GM21723 (cell line): ENCODE data around the gene CYBA.
A peak's percentile ranks its signal among the peaks of the same experiment; 100 is the strongest.

Source experiments
- ATAC-seq: cut with Tn5 transposase; IDR thresholded peaks from one replicate; pipeline ENCODE4 v1.9.1; 2021; ENCODE audit warnings: mild to moderate bottlenecking, moderate library complexity; ENCODE audit not compliant: unreplicated experiment

Gene CYBA

DNA sequence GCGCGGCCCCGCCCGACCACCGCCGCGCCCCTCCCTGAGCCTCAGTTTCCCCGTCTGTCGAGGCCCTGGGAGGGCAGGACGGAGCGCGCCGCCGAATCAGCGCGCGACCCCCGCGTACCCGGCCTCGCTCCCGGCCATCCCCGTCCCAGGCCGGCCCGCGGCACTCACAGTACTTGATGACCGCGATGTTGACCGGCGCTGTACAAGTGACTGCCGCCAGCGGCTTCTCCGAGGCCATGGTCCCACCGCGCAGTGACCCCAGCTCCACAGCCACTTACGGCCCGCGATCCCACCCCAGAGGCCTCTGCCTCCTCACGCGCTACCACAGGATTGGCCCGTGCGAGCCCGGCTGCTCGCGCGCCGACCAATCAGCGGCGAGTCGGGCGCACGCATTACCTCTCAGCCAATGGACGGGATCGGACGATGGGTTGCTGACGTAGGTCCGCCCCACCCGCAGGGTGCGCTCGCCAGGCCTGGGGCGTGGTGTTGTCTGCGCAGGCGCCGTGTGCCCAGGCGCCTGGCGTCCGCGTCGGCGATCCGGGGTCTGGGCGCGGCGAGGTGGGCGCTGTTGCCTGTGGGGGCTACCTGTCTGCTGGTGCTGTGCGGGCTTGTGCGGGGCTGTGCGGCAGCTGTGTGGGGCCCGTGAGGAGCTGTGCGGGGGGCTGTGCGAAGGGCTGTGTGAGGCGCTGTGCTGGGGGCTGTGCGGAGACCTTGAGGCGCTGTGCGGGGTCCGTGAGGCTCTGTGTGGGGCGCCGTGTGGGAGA is 12.2 kb upstream of the CYBA start, which contains the start of gene MVD:
Gene MVD (minus strand): TSS at position 249 of the 764 bp plus-strand sequence. CDS start 11 bp downstream, at position 238.
- peak; percentile 89 for ATAC-seq

DNA sequence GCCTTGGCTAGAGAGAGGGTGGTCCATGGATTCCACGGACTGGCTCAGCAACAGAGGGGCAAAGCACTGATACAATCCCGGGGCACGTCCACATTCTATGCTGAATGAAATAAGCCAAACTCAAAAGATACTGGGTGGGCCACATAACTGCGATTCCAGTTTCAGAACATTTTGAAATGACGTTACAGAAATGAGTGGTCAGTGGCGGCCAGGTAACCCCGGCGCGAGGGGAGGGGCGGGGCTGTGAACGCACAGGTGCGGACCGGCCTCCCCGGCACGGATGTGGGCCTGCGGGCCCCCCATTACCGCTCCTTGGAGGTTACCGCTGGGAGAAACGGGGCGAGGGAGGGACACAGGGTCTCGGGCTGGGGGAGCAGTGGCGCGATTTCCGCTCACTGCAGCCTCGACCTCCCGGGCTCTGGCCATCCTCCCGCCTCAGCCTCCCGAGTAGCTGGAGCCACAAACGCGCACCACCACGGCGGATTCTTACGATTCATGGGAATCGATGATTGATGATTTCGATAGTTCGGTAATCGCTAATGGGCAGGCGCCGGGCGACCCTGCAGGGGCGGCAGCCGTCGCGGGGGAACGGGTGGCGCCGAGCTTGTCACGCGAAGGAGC is 11.5 kb upstream of the CYBA start:
- peak; percentile 5 for ATAC-seq

DNA sequence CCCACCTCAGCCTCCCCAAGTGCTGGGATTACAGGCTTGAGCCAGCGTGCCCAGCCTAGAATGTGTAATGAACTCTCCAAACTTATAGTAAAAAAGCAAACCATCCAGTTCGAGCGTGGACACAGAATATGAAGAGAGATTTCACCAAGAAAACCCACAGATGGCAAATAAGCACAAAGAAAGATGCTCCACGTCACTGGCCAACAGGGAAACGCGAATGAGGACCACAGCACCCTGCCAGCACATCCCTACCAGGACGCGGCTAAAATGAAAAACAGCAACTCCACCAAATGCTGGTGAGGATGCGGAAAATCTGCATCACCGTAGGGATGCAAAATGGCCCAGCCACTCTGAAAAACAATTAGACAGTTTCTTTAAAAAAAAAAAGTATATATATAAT is 10.6 kb upstream of the CYBA start:
- ATAC-seq, result no peak

DNA sequence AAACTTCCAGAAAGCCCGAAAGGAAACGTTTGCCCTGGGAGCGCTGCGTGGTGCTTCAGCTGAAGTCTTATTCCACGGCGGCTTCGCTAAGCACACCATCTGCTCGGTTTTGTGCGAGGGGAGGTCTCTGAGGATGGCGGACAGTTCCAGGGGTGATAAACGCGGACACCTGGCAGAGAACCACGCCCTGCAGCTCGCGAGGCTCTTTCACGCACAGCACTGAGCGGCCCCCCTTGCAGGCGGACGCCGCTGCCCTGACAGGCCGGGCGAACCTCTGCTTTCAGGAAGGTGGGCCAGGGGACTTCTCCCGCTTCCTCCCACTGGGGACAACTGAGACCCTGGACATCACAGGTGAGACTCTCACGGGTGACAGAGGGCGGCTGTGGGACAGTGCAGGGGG is 8.3 kb upstream of the CYBA start:
- ATAC-seq, result no peak

DNA sequence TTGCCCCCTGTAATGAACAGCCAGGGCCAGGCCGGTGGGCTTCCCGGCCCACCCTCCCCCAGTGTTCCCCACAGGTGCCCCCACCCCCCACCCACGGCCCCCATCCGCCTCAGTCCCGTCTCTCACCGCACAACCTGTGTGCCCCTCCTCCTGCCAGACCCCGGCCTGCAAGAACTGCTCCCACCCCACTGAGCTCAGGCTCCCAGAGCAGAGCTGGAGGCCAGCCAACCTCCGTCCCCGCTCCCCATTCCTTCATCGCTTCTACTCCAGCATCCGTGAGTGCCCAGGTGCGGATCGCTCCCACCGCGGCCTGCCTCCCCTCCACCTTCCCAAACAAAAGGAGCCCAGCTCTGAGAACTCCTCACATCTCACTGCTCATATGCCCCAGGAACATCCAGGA is 7.9 kb upstream of the CYBA start:
- ATAC-seq, result no peak

DNA sequence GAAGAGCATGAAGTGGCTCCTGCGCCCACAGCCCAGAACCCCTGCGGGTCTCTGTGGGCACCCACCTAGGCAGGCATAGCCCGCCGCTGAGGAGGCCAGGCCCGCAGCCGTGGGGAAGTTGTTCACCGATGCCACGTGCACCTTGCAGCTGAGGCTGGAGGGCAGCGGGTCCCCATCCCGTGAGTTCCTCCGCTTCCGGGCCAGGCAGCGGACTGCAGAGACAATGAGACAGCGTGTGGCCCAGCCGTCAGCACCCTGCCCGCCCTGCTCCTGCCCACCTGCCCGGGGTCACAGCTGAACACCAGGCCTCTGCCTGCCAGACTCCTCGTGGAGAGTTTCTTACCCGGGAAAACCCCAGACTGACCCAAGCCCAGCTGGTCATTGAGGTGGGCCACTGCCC is 6.5 kb upstream of the CYBA start:
- ATAC-seq, result no peak

DNA sequence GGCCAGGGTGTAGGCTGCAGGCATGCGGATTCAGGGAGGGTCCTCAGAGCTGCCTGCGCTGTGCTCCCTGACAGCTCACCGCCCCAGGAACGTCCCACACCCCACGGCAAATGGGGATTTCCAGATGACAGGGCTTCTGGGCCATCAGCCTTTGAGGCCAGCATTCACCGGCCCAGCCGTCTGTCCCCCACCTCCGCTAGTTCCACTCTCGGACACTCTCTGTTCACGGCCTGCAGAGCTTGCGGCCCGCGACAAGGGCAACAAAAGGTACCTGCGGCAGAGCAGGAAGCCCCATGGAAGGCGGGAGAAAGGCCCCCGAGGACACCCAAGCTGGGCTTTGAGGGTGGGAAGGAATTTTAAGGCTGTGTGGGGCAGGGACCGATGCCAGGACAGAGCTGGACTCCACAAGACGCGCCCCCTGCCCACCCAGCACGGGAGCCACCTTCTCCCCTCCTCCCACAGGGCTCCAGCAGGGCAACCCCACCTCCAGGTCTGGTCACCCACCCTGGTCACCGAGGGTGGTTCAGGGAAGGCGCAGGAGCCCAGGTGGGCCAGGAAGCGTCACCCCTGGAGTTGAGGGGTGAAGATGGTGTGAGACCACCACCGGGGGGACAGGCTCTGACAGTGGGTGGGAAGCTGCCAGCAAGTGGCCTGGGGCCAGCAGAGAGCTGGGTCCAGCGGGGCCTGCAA is 5.6 kb upstream of the CYBA start:
- ATAC-seq, result no peak

DNA sequence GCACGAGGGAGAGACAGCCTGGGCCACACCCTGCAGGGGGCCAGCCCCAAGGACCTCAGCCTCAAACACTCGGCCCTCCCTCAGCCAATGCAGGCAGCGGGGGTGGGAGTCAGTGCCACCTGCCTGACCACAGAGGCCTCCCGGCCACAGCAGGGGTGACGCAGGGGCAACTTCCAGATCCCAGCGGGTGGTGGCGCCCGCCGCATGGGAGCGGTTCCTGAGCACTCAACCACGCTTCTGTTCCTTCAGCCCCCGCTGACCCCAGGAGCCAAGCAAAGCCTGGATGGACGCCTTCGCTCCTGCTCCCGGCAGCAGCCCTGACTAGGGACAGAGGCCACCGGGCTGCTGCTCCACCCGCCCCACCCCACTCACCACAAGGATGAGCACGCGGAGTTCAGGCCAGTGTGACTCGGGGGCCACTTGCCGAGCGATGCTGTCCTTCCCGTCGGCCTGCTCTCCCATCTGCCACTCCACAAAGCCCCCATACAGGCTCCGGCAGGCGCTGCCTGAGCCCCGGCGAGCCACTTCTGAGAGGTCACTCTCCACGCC is 5.0 kb upstream of the CYBA start:
- no peak for ATAC-seq

DNA sequence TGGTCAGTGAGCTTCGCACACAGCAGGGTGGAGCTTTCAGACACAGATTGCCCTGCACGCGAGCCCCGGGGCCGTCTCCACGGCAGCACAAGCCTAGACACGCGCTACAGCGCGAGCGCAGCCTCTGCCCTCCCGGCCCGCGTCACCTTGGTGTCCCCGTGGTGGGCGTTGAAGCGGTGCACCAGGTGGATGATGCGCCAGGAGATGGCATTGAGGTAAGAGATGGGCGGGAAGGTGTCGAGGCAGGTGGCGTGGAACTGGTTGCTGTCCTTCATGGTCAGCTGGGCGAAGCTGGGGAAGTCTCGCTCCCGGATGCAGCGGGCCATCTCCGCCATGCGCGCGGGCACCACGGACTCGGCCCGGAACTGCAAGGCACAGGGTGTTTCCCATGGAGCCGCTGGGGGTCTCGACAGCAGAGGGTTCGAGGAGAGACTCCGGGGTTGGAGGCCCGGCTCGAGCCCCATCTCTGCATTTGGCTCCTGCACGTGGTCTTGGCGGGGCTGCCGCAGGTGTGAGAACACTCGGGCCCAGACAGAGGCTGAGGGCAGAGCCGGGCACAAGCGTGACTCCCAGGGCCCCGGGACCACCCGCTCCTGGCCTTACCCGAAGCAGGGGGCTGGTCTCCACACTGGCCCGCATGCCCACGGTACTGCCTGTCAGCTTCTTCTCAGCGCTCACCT is 4.3 kb upstream of the CYBA start:
- no peak for ATAC-seq

DNA sequence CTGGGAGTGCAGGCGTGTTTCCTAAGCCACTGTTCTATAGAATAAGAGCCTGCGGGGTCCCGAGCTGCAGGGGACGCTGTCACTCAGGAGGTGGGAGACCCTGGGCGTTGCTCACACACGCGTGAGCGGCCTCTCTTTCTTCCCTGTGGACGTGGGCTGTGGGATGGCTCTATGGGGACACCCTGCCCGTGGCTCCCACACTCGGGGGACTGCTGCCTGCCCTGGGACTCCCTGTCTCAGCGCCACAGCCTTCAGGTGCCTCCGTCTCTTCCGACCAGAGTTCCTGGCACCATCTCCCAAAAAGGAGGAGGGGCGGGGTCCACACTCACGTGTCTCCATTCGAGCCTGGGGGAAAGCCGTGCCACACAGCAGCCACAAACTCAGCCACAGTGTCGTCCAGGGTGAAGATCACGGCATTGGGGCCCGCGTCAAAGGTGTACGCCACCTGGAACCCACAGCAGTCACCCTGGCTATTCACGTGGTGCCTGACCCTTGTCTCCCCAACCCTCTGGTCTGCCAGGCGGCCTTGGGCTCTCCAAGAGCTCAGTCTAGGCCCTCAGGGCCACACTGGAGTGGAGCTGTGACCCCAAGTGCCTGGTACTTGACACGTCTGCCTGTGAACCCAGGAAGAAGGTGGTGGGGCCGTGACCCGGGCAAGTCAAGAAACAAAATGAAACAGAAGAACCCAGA is 3.7 kb upstream of the CYBA start:
- no peak for ATAC-seq

DNA sequence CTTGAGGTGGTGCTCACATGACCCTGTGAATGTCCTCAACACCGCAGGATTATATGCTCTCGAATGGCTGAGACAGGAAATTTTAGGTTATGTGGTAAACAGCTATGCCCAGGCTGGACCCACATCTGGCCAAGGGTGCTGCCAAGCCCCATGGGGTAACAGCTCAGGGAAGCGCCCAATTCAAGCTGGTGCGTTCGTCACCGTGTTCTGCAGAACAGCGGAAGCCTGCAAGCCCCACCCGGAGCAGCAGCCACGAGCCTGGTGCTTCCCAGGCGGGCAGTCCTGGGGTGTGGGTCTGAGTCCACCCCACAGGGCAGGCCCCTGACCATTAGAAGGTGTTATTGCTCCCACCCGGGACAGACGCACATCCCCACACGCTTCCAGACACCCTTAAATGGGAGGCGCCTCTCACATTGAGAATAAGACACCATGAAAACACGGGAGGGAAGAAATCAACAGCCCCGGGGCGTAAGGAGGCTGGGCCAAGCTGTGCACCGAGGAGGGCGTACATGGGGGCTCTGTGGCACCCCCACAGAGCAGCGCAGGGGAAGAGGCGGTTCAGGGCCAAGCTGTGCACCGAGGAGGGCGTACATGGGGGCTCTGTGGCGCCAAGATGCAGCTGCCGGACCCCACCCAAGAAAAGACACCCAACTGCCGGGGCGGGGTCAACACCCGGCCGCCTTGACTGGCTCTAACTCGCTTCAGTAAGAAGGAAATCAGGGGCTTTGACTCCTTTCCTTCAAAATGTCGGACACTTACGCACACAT is 2.9 kb upstream of the CYBA start:
- no peak for ATAC-seq

DNA sequence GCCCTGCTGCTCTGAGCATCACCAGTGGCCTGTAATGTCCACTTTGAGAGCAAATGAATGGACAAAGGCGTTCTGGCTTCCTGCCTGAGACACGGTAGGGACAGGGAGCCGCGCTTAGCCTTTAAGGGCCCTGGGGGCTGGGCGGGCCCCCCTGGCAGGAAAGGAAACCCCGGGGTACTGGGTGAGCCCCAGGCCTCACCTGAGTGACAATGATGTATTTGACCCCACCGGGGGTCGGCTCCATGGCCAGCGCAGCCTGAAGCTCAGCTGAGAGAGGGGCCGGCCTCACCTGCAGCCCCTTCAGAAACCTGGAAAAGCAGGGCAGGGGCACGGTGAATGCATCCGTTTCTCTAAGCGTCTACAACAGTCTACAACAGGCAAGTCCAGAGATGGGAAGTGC is 2.2 kb upstream of the CYBA start:
- no peak for ATAC-seq

DNA sequence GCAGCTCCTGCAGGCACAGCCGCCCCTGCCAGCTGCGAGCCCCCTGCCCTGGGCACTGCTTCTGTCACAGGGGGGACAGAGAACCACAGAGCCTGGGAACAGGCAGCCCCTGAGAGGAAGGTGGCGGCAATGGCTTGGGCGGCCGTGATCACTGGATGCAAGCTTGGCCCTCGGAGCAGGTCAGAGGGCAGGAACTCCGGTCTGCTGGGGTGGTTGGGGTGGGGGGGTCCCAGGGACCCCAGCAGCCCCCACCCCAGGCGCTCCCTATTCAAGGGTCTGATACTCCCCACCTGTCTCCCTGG is 1.9 kb upstream of the CYBA start:
- ATAC-seq, result no peak

DNA sequence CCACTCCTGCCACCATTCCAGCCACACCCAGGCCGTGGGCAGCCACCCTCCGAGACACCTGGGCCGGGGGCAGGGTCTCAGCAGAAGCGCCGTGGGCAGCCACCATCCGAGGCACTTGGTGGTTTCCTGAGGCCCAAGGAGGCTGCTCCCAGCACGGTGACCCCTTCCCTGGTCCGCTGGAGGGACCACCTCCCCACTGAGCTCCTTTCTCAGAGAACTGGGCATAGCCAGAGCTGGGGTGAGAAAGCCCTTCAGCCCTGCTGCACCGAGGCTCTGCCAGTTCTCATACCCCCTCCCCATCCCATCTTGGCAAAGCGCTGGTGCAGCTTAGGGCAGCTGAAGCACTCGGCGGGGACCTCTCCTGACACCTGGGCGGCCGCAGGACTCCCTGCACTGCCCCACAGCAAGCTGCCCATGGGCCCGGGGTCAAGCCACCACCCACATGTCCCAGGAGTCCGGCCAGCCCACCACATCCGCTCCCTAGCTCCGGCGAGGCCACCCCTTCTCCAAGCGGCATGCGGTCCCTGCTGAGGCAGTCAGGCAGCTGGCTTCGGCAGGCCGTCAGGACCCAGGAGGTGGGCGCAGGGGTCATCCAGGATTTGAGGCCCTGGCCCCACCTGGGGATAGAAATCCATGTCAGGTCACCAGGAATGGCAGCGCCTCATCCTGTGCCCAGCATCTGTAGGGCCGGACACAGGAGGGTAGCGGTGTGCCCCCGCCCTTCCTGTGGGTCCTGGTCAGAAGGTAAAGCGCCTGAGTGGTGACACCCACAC is 1.3 kb upstream of the CYBA start:
- ATAC-seq, result peak; percentile 0

DNA sequence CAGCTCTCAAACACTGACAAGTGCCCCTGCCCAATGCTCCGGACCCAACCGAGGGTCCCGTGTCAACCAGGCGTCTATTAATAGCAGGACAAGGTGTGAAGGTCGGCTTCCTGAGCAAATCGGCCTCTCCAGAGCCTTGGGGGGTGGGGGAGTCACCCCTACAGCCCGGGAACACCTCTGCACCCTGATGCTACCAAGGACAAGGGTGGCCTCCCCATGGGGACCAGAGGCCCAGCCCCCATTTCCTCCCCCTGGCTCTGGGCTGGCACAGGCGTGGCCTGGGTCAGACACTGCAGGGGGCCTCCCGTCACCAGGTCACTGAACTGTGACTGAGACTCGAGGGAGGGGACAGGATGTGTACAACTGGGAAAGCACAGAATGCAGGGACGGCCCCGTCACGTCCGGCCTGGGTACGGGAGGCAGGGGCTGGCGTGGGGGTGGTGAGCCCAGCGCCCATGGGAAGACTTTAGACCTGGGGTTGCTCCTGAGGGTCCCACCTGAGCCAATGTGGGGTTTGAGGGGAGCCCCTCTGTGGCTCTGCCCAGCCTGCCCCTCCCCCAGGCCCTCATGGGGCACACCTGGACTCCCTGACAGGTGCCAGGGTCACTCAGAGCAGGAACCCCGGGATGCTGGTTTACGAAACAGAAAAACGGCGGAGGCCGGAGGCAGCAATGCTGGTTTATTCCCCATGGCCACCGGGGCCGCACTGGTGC is 579 bp upstream of the CYBA start:
- ATAC-seq, result peak; percentile 72

DNA sequence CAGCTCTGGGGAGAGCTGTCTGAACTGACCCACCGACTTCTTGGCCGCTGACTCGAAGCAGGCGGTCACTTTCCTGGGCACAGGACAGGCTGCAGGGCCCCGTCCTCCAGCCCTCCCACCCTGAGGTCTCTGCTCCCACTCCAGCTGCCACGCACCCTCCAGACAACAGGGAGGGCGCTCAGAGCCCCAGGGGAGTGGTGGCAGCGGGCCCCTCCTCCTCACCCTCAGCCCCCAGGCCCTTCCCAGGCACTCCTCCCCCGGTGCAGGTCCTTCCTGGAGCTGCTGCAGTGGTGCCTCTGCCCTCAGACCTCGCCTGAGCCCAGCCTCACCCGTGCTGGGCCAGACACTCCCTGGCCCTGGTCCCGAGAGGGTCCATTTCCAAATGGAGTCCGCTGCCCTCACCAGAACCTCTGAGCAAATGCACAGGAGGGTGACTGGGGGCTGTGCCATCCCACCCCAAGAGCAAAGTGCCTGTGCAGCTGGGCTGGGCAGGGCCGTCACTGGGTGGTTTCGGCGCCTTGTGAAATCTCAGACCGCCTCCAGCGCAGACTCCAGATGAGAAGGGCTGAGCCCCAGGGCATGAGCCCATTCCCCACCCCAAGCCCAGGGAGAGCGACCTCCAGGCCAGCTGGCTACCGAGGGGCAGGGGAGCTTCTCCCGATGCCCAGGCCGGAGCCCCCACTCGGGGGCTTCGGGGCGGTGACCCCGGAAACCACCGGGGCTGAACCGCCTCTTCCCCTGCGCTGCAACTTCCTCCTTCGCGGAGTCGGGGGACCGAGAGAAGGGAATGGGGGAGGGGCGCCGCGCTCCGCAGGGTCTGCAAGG is 717 bp downstream of the CYBA start:
- ATAC-seq, result peak; percentile 15

DNA sequence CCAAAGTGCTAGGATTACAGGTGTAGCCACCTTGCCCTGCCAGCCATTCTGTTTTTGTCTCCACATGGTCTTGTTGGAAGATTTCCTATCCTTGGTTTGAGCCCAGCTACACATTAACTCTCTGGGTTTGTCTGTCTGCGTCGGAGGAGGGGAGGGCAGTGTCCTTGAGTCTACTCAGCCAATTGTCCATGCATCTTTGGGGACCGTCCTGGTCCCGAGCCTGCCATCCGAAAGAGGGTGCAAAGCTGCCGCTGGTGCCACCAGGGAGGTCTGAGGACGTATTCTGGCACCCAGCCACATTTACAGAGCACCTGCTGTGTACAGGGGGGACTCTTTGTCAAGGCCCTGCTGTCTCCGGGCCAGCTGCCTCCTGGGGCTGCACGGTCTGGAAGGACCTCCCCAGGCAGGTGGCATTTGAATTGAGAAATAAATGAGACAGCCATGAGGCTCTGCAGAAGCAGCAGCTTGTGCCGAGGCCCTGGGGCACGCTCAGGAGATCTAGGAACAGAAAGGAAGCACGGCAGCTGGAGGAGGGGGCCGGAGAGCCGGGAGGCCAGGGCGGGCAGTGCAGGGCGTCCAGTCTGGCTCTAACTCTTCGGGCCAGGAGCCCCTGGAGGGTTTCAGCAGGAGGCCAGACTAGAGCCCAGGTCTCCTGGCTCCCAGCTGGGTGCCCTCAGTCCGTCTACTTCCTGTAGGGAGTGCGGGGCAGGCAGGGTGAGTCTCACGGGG is 1.5 kb downstream of the CYBA start:
- ATAC-seq, result no peak
